ENCODE measurements around the gene SYN1. TPM values are rescaled to one million over a fixed set of nuclear protein-coding genes. Genes with fewer than 3 reads are reported as not detected.

Gene SYN1
- total and polyA plus RNA-seq, 2 experiments from 2014 or later = 3.6 to 6.7 TPM

DNA sequence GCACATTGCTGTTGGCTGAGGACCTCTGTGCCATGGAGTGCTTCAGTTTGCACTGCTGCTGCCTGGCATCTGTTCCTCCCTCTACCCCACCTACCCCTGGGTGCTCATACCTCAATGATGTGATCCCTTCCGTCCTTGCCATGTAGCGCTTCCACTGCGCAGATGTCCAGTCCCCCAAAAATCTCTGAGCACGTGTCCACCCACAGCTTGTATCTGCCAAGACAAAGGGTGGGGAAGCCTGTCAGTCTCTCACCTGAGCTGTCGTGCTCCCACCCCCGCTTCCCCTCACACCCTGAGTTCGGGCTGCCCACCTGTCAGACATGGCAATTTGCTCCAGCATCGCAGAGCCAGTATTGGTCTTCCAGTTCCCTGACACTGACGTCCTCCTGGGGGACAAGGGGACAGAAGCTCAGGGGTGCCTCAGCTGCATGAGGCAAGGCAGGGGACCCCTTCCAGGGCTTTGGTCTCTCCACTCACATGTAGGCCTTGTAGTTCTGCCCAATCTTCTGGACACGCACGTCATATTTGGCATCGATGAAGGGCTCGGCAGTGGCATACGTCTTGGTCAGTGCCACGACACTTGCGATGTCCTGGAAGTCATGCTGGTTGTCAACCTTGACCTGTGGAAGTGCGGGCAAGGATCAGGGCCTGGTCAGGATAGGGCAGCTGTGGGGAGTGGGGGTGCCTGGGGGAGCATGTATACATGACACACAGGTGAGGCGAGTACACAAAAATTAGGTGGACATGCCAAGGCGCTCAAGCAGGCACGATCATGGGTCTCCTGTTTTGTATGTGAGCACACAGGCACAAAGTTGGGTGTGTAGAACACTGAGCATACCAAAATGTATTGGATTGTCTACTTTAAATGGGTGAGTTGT is 43.4 kb downstream of the SYN1 start:
- H3K27ac ChIP-seq (ENCODE audit: low read depth) = no peak overlapping the region
- no peaks in the 10 kb centered on the region for H3K9me2 ChIP-seq (ENCODE audit: insufficient read depth)
- no peaks in the 10 kb centered on the region for H3K27me3 ChIP-seq (ENCODE audit: insufficient read depth)
- Mint-ChIP-seq H3K27me3 (ENCODE audit: insufficient read depth, low read depth, poor library complexity) (peaks cover 18% of the 10 kb centered on the region), H3K4me1 (peaks cover 39% of the 10 kb centered on the region), H3K9me3 (no peaks in the 10 kb centered on the region), H3K4me3 (no peak overlapping the region), H3K36me3 (ENCODE audit: low read depth) (peaks cover 17% of the 10 kb centered on the region), H3K27ac (no peak overlapping the region)
- DNase-seq (ENCODE audit: low spot score) = no peak
- no peak overlapping the region for H2AFZ ChIP-seq
- no peaks in the 10 kb centered on the region for H3K79me2 ChIP-seq (replicated peaks; ENCODE audit: insufficient read depth)
- no peak for ATAC-seq
- TF ChIP-seq JUNB (IDR thresholded peaks at IDR 0.05; ENCODE audit: unreplicated experiment) (no peak), ZNF462 (CRISPR knock-in tag; IDR thresholded peaks at IDR 0.05) (no peak)
- TF ChIP-seq, protein P1, sequence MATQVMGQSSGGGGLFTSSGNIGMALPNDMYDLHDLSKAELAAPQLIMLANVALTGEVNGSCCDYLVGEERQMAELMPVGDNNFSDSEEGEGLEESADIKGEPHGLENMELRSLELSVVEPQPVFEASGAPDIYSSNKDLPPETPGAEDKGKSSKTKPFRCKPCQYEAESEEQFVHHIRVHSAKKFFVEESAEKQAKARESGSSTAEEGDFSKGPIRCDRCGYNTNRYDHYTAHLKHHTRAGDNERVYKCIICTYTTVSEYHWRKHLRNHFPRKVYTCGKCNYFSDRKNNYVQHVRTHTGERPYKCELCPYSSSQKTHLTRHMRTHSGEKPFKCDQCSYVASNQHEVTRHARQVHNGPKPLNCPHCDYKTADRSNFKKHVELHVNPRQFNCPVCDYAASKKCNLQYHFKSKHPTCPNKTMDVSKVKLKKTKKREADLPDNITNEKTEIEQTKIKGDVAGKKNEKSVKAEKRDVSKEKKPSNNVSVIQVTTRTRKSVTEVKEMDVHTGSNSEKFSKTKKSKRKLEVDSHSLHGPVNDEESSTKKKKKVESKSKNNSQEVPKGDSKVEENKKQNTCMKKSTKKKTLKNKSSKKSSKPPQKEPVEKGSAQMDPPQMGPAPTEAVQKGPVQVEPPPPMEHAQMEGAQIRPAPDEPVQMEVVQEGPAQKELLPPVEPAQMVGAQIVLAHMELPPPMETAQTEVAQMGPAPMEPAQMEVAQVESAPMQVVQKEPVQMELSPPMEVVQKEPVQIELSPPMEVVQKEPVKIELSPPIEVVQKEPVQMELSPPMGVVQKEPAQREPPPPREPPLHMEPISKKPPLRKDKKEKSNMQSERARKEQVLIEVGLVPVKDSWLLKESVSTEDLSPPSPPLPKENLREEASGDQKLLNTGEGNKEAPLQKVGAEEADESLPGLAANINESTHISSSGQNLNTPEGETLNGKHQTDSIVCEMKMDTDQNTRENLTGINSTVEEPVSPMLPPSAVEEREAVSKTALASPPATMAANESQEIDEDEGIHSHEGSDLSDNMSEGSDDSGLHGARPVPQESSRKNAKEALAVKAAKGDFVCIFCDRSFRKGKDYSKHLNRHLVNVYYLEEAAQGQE (IDR thresholded peaks at IDR 0.05; ENCODE audit: unreplicated experiment) = no peak
- H3F3A ChIP-seq (replicated peaks; ENCODE audit: low read depth) = no peaks in the 10 kb centered on the region
- no peaks in the 10 kb centered on the region for H4K20me1 ChIP-seq (replicated peaks; ENCODE audit: insufficient read depth)
- H3K36me3 ChIP-seq (ENCODE audit: insufficient read depth) = no peaks in the 10 kb centered on the region
- no peak overlapping the region for H3K4me3 ChIP-seq
- H3K4me2 ChIP-seq = no peak overlapping the region
- H3K4me1 ChIP-seq (ENCODE audit: insufficient read depth) = peaks cover 5% of the 10 kb centered on the region; the same call in 1 of the 2 replicates

Data from GM23338 (cell line).